LNCaP clone FGC (cell line): ENCODE measurements around the gene ACP4.
A peak's percentile ranks its signal among the peaks of the same experiment; 100 is the strongest.
"Not testable (repeated sequence)": the region's sequence is repeated elsewhere in the genome, so short reads cannot be mapped to it uniquely, and the experiment has no call there.

Source experiments
- DNase-seq: peaks from one replicate; pipeline ENCODE4 v3.0.0-alpha.2; 2011; ENCODE audit warnings: low read depth
- H3K4me3 ChIP-seq: 2 replicates; pipeline ENCODE4 v1.5.1; 2011; ENCODE audit warnings: mild to moderate bottlenecking, low read depth, low read length, control low read depth
- TF ChIP-seq, protein P1 (sequence below): IDR thresholded peaks from 2 replicates; pipeline ENCODE4 v1.5.1; 2012; ENCODE audit warnings: mild to moderate bottlenecking; ENCODE audit not compliant: control insufficient read depth, insufficient read depth; ENCODE audit errors: extremely low read depth

Gene ACP4

GRCh38 chr19:50803633-50804419 lies 13.6 kb downstream of the ACP4 start:
- H3K4me3 ChIP-seq, result peak overlapping the region; percentile 100
- TF ChIP-seq, protein P1, sequence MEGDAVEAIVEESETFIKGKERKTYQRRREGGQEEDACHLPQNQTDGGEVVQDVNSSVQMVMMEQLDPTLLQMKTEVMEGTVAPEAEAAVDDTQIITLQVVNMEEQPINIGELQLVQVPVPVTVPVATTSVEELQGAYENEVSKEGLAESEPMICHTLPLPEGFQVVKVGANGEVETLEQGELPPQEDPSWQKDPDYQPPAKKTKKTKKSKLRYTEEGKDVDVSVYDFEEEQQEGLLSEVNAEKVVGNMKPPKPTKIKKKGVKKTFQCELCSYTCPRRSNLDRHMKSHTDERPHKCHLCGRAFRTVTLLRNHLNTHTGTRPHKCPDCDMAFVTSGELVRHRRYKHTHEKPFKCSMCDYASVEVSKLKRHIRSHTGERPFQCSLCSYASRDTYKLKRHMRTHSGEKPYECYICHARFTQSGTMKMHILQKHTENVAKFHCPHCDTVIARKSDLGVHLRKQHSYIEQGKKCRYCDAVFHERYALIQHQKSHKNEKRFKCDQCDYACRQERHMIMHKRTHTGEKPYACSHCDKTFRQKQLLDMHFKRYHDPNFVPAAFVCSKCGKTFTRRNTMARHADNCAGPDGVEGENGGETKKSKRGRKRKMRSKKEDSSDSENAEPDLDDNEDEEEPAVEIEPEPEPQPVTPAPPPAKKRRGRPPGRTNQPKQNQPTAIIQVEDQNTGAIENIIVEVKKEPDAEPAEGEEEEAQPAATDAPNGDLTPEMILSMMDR, result no peak
- no peak for DNase-seq

DNA sequence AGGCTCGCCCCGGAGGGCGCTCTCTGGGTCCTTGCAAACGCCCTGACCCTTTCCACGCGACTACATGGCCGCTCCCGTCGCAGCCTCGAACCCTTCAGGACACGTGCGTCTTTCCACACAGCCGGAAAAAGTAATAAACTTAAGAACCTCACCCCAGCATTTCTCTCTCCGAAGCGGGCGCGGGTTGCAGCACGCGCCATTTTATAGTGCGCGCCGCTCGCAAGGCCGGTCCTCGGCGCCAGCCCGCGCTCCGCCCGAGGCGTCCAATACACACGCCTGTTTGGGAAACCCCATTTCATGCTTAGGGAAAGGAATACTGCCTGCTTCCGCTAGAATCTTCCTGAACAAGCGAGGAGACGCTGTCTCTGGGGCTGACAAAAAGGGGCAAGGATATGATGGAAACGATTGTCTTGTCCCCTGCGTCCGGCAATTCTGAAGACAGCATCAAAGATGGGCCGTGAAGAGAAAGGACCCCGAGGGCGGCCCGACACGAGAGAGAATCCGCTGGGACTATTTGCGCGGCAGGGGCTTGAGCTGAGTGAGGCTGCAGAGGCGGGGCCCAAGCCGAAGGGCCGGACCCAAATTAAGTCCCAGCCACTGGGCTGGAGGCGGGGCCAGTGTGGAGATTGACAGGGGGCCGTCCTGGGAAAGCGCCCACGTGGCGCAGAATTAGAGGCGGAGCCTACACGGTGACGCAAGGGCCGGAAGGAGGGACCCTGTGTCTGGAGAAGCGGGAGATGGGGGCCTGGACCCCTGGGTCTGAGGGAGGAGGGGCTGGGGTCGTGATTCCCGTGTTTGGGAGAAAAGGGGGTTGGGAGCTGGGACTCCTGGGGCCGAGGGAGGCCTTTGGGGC lies 14.4 kb downstream of the ACP4 start:
- TF ChIP-seq, protein P1, result no peak
- peak overlapping the region; percentile 100 for H3K4me3 ChIP-seq
- DNase-seq, result peak; percentile 96

DNA sequence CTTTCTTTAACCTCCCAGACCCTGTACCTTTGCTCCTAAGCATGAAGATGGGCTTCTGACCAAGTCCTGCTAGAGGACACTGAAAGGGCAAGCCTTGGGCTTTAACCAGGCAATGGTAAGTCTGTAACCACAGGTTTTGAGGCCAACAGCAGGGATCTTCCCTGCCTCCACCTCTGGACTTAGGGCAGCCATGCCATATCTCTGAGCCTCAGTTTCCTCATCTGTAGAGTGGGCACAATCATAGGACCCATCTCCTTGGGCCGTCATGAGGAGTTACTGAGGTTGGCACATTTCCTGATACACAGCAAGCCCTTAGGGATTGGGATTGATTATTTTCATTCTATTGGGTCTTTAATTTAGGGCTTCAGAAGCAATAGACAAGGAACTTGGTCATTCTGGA lies 18.6 kb downstream of the ACP4 start:
- DNase-seq, result no peak
- H3K4me3 ChIP-seq, result no peak overlapping the region
- TF ChIP-seq, protein P1, result no peak

GRCh38 chr19:50811622-50812238 lies 21.5 kb downstream of the ACP4 start:
- not testable (repeated sequence) for H3K4me3 ChIP-seq, DNase-seq

DNA sequence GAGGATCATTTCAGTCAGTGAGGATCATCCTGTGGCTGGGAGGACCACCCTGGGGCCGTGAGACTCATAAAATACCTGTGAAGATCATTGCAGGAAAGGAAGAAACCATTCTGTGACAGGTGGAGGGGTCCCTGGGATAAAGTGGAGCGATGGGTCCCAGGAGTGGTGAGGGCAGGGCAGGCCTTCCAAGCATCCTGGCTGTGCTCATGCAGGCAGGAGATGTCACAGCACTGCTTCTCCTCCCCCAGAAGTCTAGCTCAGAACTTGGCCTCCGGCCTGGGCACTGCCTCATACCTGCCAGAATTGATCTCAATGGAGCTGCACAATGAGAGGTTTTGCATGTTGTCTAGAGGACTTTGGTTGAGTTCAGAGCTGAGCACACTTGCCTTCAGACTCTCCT lies 22.3 kb downstream of the ACP4 start:
- H3K4me3 ChIP-seq, result no peak overlapping the region
- TF ChIP-seq, protein P1, result no peak
- DNase-seq, result no peak

GRCh38 chr19:50814883-50815282 lies 24.7 kb downstream of the ACP4 start:
- H3K4me3 ChIP-seq, result no peak overlapping the region
- no peak for DNase-seq
- TF ChIP-seq, protein P1, result no peak

DNA sequence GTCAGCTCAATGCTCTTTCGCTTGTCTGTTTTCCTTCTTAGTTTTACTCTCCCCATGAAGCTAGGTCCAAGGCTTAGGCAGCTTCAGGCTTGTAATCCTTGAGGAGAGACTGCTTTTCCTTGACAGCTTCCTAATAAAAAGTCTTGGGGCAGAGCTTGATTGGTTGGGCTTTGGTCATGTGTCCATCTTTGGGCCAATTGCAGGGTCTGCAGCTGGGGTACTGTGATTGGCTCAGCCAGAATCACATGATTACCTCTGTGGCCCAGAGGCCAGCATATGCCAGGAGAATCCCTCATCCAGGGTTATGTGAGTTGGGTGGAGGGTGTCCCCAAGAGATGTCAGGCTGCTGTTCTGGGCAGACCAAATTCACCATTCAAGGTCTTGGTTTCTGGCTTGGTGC lies 25.2 kb downstream of the ACP4 start:
- DNase-seq, result no peak

More for the DNA sequence above, 25.2 kb downstream of the ACP4 start:
- no peak overlapping the region for H3K4me3 ChIP-seq
- TF ChIP-seq, protein P1, result no peak
